Measurements from ENCODE around the gene DNAH17. TPM values are rescaled to one million over a fixed set of nuclear protein-coding genes. Genes with fewer than 3 reads are reported as not detected.

Gene DNAH17
- total RNA-seq, 2 donors from 2014 or later = 0.87 to 6.9 TPM

DNA sequence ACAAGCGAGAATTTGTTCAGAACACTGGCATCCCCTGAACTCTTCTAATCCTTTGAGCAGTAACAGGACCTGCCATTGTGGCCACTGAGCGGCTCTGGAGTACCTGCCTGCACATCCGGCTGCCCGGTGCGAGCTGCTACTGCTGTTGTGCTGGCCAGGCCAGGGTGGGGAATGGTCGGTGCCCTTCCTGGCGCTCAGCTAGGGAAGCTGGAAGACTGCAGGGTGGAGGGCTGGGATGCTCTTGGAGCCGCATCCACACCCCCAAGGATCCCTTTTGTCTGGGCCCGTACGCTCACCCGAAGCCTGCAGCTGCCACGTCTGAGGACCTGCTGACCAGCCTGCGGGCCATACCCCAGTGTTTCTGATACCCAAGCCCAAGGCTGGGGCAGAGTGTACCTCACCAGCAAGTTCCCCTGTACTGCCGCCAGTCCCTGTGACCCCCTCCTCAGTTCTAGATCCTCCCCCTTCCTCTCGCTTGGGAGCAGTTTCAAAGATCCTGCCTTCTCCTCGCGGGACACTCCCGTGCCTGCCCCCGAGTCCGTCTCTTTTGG lies 149.1 kb downstream of the DNAH17 start:
- H3K36me3 ChIP-seq = no peaks in the 10 kb centered on the region
- H3K27ac ChIP-seq = peak overlapping the region; percentile 27 to 42
- intact Hi-C loops (cut with DNase I) = no loop called here
- no peak for TF ChIP-seq POLR2AphosphoS5 (IDR thresholded peaks at IDR 0.05)
- no peak for TF ChIP-seq POLR2A (IDR thresholded peaks at IDR 0.05)
- WGBS = 57% methylated on average over 20 of the region's 20 CpGs
- H3K4me3 ChIP-seq = no peak overlapping the region
- no peaks in the 10 kb centered on the region for H3K27me3 ChIP-seq (replicated peaks; ENCODE audit: insufficient read depth)
- H3K9me3 ChIP-seq = no peaks in the 10 kb centered on the region
- no peaks in the 10 kb centered on the region for H3K4me1 ChIP-seq (replicated peaks)
- DNase-seq (ENCODE audit: low spot score) = no peak

- no peaks in the 10 kb centered on the region for H3K4me1 ChIP-seq (replicated peaks)
- TF ChIP-seq, protein P1, sequence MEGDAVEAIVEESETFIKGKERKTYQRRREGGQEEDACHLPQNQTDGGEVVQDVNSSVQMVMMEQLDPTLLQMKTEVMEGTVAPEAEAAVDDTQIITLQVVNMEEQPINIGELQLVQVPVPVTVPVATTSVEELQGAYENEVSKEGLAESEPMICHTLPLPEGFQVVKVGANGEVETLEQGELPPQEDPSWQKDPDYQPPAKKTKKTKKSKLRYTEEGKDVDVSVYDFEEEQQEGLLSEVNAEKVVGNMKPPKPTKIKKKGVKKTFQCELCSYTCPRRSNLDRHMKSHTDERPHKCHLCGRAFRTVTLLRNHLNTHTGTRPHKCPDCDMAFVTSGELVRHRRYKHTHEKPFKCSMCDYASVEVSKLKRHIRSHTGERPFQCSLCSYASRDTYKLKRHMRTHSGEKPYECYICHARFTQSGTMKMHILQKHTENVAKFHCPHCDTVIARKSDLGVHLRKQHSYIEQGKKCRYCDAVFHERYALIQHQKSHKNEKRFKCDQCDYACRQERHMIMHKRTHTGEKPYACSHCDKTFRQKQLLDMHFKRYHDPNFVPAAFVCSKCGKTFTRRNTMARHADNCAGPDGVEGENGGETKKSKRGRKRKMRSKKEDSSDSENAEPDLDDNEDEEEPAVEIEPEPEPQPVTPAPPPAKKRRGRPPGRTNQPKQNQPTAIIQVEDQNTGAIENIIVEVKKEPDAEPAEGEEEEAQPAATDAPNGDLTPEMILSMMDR (IDR thresholded peaks at IDR 0.05) = no peak
- TF ChIP-seq POLR2A (IDR thresholded peaks at IDR 0.05) (no peak), POLR2AphosphoS5 (IDR thresholded peaks at IDR 0.05) (no peak)
- WGBS = 93% methylated on average over 4 of the region's 11 CpGs
- no peaks in the 10 kb centered on the region for H3K36me3 ChIP-seq
- no peak overlapping the region for H3K4me3 ChIP-seq
- no peak for DNase-seq (ENCODE audit: low spot score)
- no peak overlapping the region for H3K27ac ChIP-seq
- no peaks in the 10 kb centered on the region for H3K27me3 ChIP-seq (replicated peaks; ENCODE audit: insufficient read depth)
- intact Hi-C loops (cut with DNase I) = no loop called here
- H3K9me3 ChIP-seq = no peaks in the 10 kb centered on the region
Measured at GRCh38 chr17:78427140-78427539, 150.1 kb downstream of the DNAH17 start.

- TF ChIP-seq, protein P1 (IDR thresholded peaks at IDR 0.05) = no peak
- TF ChIP-seq POLR2A (IDR thresholded peaks at IDR 0.05) (no peak), POLR2AphosphoS5 (IDR thresholded peaks at IDR 0.05) (no peak)
- 95% methylated on average over 22 of the region's 22 CpGs for WGBS
- H3K36me3 ChIP-seq = no peaks in the 10 kb centered on the region
- H3K27ac ChIP-seq = no peak overlapping the region
- H3K9me3 ChIP-seq = no peaks in the 10 kb centered on the region
- no peak for DNase-seq (ENCODE audit: low spot score)
- no peak overlapping the region for H3K4me3 ChIP-seq
- no peaks in the 10 kb centered on the region for H3K27me3 ChIP-seq (replicated peaks; ENCODE audit: insufficient read depth)
- intact Hi-C loops (cut with DNase I) = no loop called here
- no peaks in the 10 kb centered on the region for H3K4me1 ChIP-seq (replicated peaks)
Measured at GRCh38 chr17:78426293-78426879, 150.8 kb downstream of the DNAH17 start.

GRCh38 chr17:78425429-78425828 lies 151.8 kb downstream of the DNAH17 start:
- WGBS = 83% methylated on average over 17 of the region's 17 CpGs
- intact Hi-C loops (cut with DNase I) = no loop called here
- TF ChIP-seq, protein P1 (IDR thresholded peaks at IDR 0.05) = no peak
- TF ChIP-seq POLR2A (IDR thresholded peaks at IDR 0.05) (no peak), POLR2AphosphoS5 (IDR thresholded peaks at IDR 0.05) (no peak)

DNA sequence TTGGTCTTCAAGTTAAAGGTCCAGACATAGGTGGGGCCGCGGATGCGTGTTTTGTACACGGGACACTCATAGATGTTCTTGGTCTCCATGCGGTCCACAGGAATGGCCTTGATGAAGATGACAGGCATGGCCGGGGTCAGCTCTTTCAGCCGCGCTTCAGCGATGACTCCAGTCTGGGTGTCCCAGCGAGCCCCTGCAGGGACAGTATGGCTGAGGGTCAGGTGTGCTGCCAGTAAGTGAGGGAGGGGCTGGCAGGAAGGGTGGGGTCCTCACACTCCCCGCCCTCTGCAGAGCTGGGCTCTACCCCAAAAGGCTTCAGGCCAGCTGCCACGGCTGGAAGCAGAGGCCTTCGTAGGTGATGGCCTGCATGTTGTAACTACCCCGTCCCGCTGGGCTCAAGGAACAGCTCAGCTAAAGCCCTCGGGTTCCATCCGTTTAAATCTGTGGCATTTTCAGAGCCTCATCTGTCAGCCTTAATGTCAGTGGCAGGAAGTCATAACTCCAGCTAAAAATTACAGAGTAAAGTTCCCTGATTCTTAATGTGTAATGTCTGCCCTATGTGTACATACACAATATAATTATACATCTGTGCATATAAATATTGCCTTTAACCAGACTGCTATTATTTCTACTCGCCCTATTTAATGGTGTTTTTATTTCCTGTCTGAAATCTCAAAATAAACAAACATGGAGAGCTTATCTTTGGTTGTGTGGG lies 153.1 kb downstream of the DNAH17 start:
- intact Hi-C loops (cut with DNase I) = loop anchor here (2.0 to 5.0 kb wide), 2 partner anchors 62 to 173 kb away; partner anchors contain the start of gene SOCS3
- H3K9me3 ChIP-seq = no peaks in the 10 kb centered on the region
- no peaks in the 10 kb centered on the region for H3K4me1 ChIP-seq (replicated peaks)
- WGBS = 78% methylated on average over 18 of the region's 18 CpGs
- no peak overlapping the region for H3K4me3 ChIP-seq
- TF ChIP-seq, protein P1 (IDR thresholded peaks at IDR 0.05) = no peak
- no peak for TF ChIP-seq POLR2AphosphoS5 (IDR thresholded peaks at IDR 0.05)
- TF ChIP-seq POLR2A (IDR thresholded peaks at IDR 0.05) = no peak
- H3K27me3 ChIP-seq (replicated peaks; ENCODE audit: insufficient read depth) = no peaks in the 10 kb centered on the region
- no peak for DNase-seq (ENCODE audit: low spot score)
- peaks cover 0 to 5% of the 10 kb centered on the region in 2 donors for H3K36me3 ChIP-seq
- H3K27ac ChIP-seq = no peak overlapping the region

More at GRCh38 chr17:78425429-78425828, 151.8 kb downstream of the DNAH17 start:
- no peak for DNase-seq (ENCODE audit: low spot score)
- Histone ChIP-seq H3K4me3 (no peak overlapping the region), H3K27me3 (replicated peaks; ENCODE audit: insufficient read depth) (no peaks in the 10 kb centered on the region), H3K36me3 (no peaks in the 10 kb centered on the region), H3K27ac (no peak overlapping the region), H3K9me3 (no peaks in the 10 kb centered on the region), H3K4me1 (replicated peaks) (no peaks in the 10 kb centered on the region)
